ENCODE measurements around the gene FLNC. TPM values are rescaled to one million over a fixed set of nuclear protein-coding genes. Genes with fewer than 3 reads are reported as not detected.

FLNC gene
- total RNA-seq, 4 donors from 2014 or later: 3.0 to 27.3 (median 7.5) TPM

DNA sequence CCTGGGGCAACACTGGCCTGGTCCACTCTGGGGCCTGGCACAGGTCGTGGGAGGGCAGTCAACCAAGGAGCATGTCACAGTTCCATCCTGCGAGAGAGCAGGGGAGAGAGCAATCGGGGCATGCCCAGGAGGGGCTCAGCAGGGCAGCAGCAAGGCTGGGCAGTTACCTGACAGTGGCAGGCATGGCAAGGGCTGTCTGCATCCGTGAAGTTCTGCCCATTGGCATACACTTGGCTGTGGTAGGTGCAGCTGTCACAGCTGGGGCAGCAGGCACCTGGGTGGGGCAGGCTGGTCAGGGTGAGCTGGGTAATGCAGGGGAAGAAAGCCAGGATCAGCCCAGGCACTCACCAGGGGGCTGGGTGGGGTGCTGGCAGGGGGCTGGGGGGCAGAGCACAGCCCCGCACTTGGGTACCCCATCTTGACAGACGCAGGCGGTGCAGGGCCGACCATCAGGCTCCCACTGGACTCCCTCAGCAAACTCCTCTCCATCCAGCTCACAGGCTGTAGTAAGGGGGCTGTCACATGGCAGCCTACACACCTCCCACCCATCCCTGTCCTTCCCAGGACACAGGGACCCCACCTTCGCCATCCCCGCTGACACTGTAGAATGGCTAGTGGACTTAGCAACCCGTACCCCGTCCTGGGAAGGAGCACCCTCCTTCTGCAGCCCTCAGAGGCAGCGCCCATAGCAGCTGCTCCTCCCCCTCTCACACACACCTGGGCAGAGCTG is 62.5 kb downstream of the FLNC start:
- TF ChIP-seq POLR2A (IDR thresholded peaks at IDR 0.05): no peak
- TF ChIP-seq, protein P1, sequence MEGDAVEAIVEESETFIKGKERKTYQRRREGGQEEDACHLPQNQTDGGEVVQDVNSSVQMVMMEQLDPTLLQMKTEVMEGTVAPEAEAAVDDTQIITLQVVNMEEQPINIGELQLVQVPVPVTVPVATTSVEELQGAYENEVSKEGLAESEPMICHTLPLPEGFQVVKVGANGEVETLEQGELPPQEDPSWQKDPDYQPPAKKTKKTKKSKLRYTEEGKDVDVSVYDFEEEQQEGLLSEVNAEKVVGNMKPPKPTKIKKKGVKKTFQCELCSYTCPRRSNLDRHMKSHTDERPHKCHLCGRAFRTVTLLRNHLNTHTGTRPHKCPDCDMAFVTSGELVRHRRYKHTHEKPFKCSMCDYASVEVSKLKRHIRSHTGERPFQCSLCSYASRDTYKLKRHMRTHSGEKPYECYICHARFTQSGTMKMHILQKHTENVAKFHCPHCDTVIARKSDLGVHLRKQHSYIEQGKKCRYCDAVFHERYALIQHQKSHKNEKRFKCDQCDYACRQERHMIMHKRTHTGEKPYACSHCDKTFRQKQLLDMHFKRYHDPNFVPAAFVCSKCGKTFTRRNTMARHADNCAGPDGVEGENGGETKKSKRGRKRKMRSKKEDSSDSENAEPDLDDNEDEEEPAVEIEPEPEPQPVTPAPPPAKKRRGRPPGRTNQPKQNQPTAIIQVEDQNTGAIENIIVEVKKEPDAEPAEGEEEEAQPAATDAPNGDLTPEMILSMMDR (IDR thresholded peaks at IDR 0.05): no peak
- WGBS, 2 donors: 80% methylated on average over 4 of the region's 13 CpGs; no CpG with 5 or more reads in 1 of the 2 donors

DNA sequence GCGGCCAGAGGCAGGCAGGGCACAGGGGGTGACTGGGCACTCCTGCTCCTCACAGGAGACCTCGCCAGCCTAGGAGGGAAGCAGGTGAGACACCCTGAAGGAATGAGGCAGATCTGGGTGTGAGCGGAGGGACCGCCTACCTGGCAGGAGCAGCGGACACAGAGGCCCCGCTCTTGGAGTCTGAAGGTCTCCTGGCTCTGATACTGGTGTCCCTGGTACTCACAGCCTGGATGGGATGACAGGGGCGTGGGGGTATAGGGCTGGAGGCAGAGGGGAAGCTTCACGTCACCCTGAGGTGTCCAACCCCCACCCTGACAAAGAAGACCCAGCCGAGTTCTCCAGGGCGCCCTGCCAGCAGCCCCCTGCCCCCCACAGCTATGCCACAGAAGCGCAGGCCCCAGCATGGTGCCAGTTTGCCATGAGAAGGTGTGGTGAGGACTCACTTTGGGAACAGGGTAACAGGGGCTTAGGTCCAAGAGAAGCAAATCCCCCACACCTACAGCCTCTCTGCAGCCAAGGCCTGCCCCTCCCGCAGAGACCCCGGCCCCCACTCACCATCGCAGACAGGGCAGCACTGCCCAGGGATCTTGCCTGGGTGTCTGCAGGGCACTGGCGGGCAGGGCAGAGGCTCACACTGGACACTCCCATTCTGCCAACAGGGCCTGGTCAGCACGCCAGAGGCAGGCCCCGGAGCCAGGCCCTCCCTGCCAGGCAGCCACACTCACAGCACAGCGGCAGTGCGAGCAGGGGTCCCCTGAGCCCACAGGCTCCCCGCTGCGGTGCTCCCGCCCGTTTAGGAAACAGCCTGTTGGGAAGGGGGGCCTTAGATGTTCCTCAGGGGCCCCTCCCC is 63.3 kb downstream of the FLNC start:
- intact Hi-C loops (cut with DNase I): no loop called here
- Histone ChIP-seq H3K4me3 (no peak overlapping the region), H3K27ac (peak overlapping the region; percentile 34 to 81 (median 78)), H3K27me3 (peaks cover 0 to 18% (median 0%) of the 10 kb centered on the region in 4 donors), H3K4me1 (peaks cover 24 to 77% (median 26%) of the 10 kb centered on the region in 3 donors), H3K36me3 (no peaks in the 10 kb centered on the region), H3K9me3 (no peaks in the 10 kb centered on the region)
- no peak for DNase-seq
- 74% methylated on average over 8 of the region's 23 CpGs; no CpG with 5 or more reads in 1 of the 2 donors for WGBS, 2 donors
- no peak for TF ChIP-seq POLR2A (IDR thresholded peaks at IDR 0.05)
- TF ChIP-seq, protein P1 (IDR thresholded peaks at IDR 0.05): no peak

More for the DNA sequence above, 62.5 kb downstream of the FLNC start:
- intact Hi-C loops (cut with DNase I): no loop called here
- H3K9me3 ChIP-seq: no peaks in the 10 kb centered on the region
- H3K27me3 ChIP-seq: peaks cover 0 to 18% (median 0%) of the 10 kb centered on the region in 4 donors
- no peak for DNase-seq
- H3K4me3 ChIP-seq: no peak overlapping the region
- no peaks in the 10 kb centered on the region for H3K36me3 ChIP-seq
- peaks cover 21 to 69% (median 26%) of the 10 kb centered on the region in 3 donors for H3K4me1 ChIP-seq
- H3K27ac ChIP-seq: peak overlapping the region; percentile 45 to 81 (median 78)

- H3K27me3 ChIP-seq: peaks cover 0 to 18% (median 0%) of the 10 kb centered on the region in 4 donors
- H3K9me3 ChIP-seq: no peaks in the 10 kb centered on the region
- peaks cover 24 to 73% (median 26%) of the 10 kb centered on the region in 3 donors for H3K4me1 ChIP-seq
- 90 to 97% methylated on average over 1 to 4 of the region's 6 CpGs for WGBS, 2 donors
- H3K27ac ChIP-seq: peak overlapping the region in 3 of 4 donors; percentile 76 to 81 (median 80)
- H3K4me3 ChIP-seq: no peak overlapping the region
- DNase-seq: no peak
- no peaks in the 10 kb centered on the region for H3K36me3 ChIP-seq
- no peak for TF ChIP-seq POLR2A (IDR thresholded peaks at IDR 0.05)
- intact Hi-C loops (cut with DNase I): no loop called here
These were observed 63.9 kb downstream of the FLNC start for GRCh38 chr7:128894101-128894440.

DNA sequence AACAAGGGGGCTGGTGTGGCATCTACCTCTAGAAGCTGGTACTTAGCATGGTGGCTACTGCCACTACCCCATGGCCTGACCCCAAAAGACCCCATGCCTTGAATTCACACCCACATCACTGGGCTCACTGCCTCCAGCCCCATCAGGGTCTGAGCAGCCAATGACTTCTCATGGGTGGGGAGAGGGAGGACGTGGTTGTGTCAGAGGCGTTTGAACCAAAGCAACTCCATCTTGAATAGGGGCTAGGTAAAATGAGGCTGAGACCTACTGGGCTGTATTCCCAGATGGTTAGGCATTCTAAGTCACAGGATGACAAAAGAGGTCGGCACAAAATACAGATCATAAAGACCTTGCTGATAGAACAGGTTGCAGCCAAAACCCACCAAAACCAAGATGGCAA is 65.1 kb downstream of the FLNC start:
- Histone ChIP-seq H3K9me3 (peaks cover 0 to 5% (median 0%) of the 10 kb centered on the region in 3 donors), H3K4me3 (no peak overlapping the region), H3K4me1 (peaks cover 24 to 63% (median 26%) of the 10 kb centered on the region in 3 donors), H3K27me3 (peaks cover 0 to 15% (median 0%) of the 10 kb centered on the region in 4 donors), H3K36me3 (no peaks in the 10 kb centered on the region), H3K27ac (no peak overlapping the region)
- intact Hi-C loops (cut with DNase I): no loop called here
- WGBS, 2 donors: 74 to 86% methylated on average over 3 of the region's 3 CpGs
- DNase-seq: no peak
- no peak for TF ChIP-seq POLR2A (IDR thresholded peaks at IDR 0.05)
- TF ChIP-seq, protein P1 (IDR thresholded peaks at IDR 0.05): no peak

- Histone ChIP-seq H3K27ac (no peak overlapping the region), H3K36me3 (no peaks in the 10 kb centered on the region), H3K9me3 (peaks cover 0 to 5% (median 0%) of the 10 kb centered on the region in 3 donors), H3K4me3 (no peak overlapping the region), H3K27me3 (no peaks in the 10 kb centered on the region), H3K4me1 (peaks cover 4 to 45% (median 6%) of the 10 kb centered on the region in 3 donors)
- TF ChIP-seq, protein P1 (IDR thresholded peaks at IDR 0.05): no peak
- no peak for TF ChIP-seq POLR2A (IDR thresholded peaks at IDR 0.05)
- no peak for DNase-seq
- intact Hi-C loops (cut with DNase I): no loop called here
These were observed 69.2 kb downstream of the FLNC start for GRCh38 chr7:128899392-128899791.

Data from esophagus squamous epithelium (tissue), 5 donors.